GM21786 (cell line): ENCODE results near the gene WDR83.
A peak's percentile ranks its signal among the peaks of the same experiment; 100 is the strongest.
"Not testable (repeated sequence)": the region's sequence is repeated elsewhere in the genome, so short reads cannot be mapped to it uniquely, and the experiment has no call there.

Experiments
- ATAC-seq: cut with Tn5 transposase; IDR thresholded peaks from one replicate; pipeline ENCODE4 v1.9.1; 2021; ENCODE audit not compliant: unreplicated experiment

Gene WDR83

GRCh38 chr19:12711187-12711586 is 44.6 kb downstream of the WDR83 start:
- no peak for ATAC-seq

GRCh38 chr19:12712077-12712476 is 45.5 kb downstream of the WDR83 start:
- not testable (repeated sequence) for ATAC-seq

GRCh38 chr19:12713304-12713703 is 46.7 kb downstream of the WDR83 start:
- ATAC-seq, result not testable (repeated sequence)

- ATAC-seq, result no peak
Measured at GRCh38 chr19:12715102-12715501, 48.5 kb downstream of the WDR83 start.

- ATAC-seq, result no peak
Measured at GRCh38 chr19:12715929-12716328, 49.3 kb downstream of the WDR83 start.

- no peak for ATAC-seq
Measured at GRCh38 chr19:12720296-12720695, 53.7 kb downstream of the WDR83 start.

GRCh38 chr19:12720851-12721655 is 54.4 kb downstream of the WDR83 start:
- ATAC-seq, result no peak

GRCh38 chr19:12721656-12722565 is 55.3 kb downstream of the WDR83 start:
- peak; percentile 16 for ATAC-seq

GRCh38 chr19:12722566-12723380 is 56.2 kb downstream of the WDR83 start:
- peak; percentile 82 for ATAC-seq

- ATAC-seq, result no peak
Measured at GRCh38 chr19:12723381-12723640, 56.7 kb downstream of the WDR83 start.

- ATAC-seq, result no peak
Measured at GRCh38 chr19:12723641-12724426, 57.2 kb downstream of the WDR83 start, which contains the start of gene TNPO2. Gene TNPO2, minus strand, starts transcription at chr19:12723932. Its CDS starts 2,955 bp downstream, at chr19:12720977.
